Kidney epithelial cell (primary cell): ENCODE data around the gene DMAC2L. TPM values are rescaled to one million over a fixed set of nuclear protein-coding genes. Genes with fewer than 3 reads are reported as not detected.

Experiments
- DNase-seq: peaks from one replicate; pipeline ENCODE4 v3.0.0-alpha.2; 2010; ENCODE audit warnings: low read depth
- H3K27me3 ChIP-seq: 2 replicates; pipeline ENCODE4 v1.6.0; 2011; ENCODE audit warnings: low read length; ENCODE audit not compliant: control insufficient read depth, insufficient read depth
- H3K36me3 ChIP-seq: 2 replicates; pipeline ENCODE4 v1.5.1; 2011; ENCODE audit warnings: low read length; ENCODE audit not compliant: control insufficient read depth, insufficient read depth
- H3K4me3 ChIP-seq: 2 replicates; pipeline ENCODE4 v1.5.1; 2011; ENCODE audit warnings: low read depth, mild to moderate bottlenecking, control low read depth, low read length
- total RNA-seq: library from RNA; depleted of rRNA; stranded (reverse); fragments of >200 nt; gene quantifications from 2 replicates; pipeline ENCODE4 v1.2.3, GENCODE V29; 2015
- TF ChIP-seq, protein P1 (sequence below): IDR thresholded peaks from 2 replicates; pipeline ENCODE4 v1.5.1; 2011; ENCODE audit warnings: mild to moderate bottlenecking, moderate library complexity, low read length, control low read depth, inconsistent platforms; ENCODE audit not compliant: insufficient read depth, poor library complexity, severe bottlenecking

The DMAC2L gene, protein sequence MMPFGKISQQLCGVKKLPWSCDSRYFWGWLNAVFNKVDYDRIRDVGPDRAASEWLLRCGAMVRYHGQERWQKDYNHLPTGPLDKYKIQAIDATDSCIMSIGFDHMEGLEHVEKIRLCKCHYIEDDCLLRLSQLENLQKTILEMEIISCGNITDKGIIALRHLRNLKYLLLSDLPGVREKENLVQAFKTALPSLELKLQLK
- 14.0 and 27.5 TPM in 2 replicates for total RNA-seq

DNA sequence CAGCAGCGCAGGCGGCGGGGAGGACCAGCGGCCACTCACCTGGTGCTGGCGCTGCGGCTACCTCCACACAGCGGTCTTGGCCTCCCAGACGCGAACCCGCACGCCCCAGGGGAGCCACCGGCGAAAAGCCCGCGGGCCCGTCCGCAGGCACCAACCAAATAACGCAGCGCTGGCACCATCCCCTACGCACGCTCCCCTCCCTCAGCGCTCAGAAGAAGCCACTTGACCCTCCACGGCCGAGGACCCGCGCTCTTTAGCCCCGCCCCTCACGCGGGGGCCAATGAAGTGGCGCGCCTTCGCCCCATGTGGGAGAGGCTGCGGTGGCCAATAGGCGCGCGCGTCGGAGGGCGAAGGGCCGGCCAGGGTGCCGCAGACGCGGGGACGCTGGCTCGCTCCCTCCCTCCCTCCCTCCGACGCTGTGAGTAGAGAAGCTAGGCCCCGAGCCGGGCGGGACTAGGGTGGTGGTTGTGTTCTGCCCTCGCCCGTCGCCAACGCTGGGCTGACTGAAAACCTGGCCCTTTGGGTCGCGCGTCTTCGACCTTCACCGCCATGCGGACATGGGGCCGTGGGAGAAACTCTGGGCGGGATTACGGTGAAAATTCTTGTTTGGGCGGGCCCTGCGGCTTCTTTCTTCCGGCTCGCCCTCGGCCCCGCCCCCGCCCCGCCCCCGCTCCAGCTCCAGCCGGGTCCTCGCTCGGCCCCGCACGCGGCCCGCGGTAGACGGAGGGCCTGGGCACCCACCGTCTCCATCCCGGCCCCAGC lies at the start of gene DMAC2L, which contains the start of gene L2HGDH:
Gene DMAC2L, plus strand, starts transcription at position 353 of the 762 bp plus-strand sequence. CDS start 9,164 bp downstream, outside the sequence.
Gene L2HGDH, minus strand, starts transcription at position 258 of the 762 bp plus-strand sequence. Its CDS starts 79 bp downstream, at position 179.
- no peaks in the 10 kb centered on the region for H3K27me3 ChIP-seq
- H3K36me3 ChIP-seq = no peaks in the 10 kb centered on the region
- peak; percentile 49 for DNase-seq
- peak within 1 kb of the TSS; percentile 87 for H3K4me3 ChIP-seq
- TF ChIP-seq, protein P1, sequence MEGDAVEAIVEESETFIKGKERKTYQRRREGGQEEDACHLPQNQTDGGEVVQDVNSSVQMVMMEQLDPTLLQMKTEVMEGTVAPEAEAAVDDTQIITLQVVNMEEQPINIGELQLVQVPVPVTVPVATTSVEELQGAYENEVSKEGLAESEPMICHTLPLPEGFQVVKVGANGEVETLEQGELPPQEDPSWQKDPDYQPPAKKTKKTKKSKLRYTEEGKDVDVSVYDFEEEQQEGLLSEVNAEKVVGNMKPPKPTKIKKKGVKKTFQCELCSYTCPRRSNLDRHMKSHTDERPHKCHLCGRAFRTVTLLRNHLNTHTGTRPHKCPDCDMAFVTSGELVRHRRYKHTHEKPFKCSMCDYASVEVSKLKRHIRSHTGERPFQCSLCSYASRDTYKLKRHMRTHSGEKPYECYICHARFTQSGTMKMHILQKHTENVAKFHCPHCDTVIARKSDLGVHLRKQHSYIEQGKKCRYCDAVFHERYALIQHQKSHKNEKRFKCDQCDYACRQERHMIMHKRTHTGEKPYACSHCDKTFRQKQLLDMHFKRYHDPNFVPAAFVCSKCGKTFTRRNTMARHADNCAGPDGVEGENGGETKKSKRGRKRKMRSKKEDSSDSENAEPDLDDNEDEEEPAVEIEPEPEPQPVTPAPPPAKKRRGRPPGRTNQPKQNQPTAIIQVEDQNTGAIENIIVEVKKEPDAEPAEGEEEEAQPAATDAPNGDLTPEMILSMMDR = peak; percentile 68

DNA sequence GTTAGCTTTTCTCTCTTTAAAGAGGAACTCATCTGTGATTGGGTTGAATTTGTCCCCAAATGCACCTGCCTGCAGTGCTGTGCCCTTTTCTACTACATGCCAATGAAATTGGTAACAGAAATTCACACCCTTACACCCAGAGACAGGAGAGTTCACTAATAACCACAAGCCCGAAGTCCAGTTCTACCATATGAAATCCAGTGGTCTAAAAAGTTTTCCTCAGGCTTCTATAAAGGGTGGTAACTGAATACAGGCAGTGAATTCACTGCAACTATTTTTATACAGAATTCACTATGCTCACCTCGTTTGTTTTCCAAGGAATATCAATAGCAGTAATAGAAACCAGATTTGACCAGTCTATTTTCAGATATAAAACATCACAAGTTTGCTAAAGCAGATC lies 49.3 kb upstream of the DMAC2L start:
- Histone ChIP-seq H3K4me3 (no peak overlapping the region), H3K27me3 (no peaks in the 10 kb centered on the region), H3K36me3 (no peaks in the 10 kb centered on the region)
- DNase-seq = no peak
- TF ChIP-seq, protein P1 = no peak

DNA sequence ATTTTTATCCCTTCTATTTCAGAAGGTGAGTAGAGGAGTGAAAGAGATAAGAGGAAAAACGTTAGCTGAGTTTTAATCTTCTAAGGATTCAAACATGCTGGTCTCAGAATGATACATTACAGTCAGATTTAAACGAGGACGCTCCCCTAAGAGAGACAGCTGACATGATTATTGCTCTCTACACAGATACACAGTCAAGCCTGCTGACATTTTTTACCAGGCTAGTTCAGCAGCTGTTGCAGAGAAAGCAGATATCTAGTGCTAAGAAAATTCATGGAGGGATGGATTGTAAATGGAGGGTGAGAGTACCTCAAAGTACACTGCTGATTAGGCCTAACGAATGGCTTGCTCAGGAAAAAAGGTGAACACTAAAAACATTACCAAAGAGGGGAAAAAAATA lies 48.8 kb upstream of the DMAC2L start:
- no peak for DNase-seq
- H3K36me3 ChIP-seq = no peaks in the 10 kb centered on the region
- TF ChIP-seq, protein P1 = no peak

DNA sequence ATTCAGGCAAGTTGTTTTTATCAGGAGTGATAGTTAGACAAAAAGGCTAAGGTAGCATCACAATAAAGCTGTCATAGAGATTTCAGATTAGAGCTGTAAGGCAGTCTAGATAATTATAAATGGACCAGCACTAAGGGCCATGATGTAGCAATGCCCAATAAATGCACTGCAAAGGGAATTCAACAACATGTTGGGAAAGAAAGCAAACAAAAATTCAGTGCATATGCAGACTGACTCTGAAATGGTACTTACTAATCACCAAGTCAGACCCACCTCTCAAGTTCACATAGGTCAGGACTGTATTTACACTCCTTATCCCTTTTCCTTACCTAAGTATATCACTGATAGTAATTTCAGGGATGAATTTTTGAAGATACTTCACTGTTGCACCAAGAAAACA lies 47.1 kb upstream of the DMAC2L start:
- Histone ChIP-seq H3K4me3 (no peak overlapping the region), H3K36me3 (no peaks in the 10 kb centered on the region), H3K27me3 (no peaks in the 10 kb centered on the region)
- no peak for DNase-seq
- TF ChIP-seq, protein P1 = no peak

More for the DNA sequence above, 48.8 kb upstream of the DMAC2L start:
- Histone ChIP-seq H3K27me3 (no peaks in the 10 kb centered on the region), H3K4me3 (no peak overlapping the region)

DNA sequence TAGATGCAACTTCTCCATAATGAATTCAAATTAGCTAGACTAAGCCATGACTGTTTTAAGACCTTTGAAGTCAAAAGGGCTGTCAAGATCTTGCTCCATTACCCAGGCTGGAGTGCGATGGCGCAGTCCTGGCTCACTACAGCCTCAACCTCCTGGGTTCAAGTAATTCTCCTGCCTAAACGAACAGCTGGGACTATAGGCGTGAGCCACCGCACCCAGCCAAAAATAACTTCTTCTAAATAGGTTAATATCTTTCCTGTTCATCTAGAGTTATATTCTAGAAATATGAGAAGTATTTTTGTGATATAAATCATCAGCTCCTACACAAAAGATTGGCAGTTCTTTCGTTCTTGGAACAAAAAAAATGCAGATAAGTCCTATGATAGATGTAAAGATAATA lies 41.2 kb upstream of the DMAC2L start:
- TF ChIP-seq, protein P1 = no peak
- H3K36me3 ChIP-seq = no peaks in the 10 kb centered on the region
- no peak for DNase-seq

More for the DNA sequence above, 41.2 kb upstream of the DMAC2L start:
- no peaks in the 10 kb centered on the region for H3K27me3 ChIP-seq
- no peak overlapping the region for H3K4me3 ChIP-seq
